Fibroblast of mammary gland (primary cell): Measurements from ENCODE around the gene CHMP3.
"Not testable (repeated sequence)": the region's sequence is repeated elsewhere in the genome, so short reads cannot be mapped to it uniquely, and the experiment has no call there.

Experiments used
- DNase-seq: peaks from one replicate; pipeline ENCODE4 v3.0.0-alpha.2; 2010; ENCODE audit warnings: low read depth
- H3K4me3 ChIP-seq: 2 replicates; pipeline ENCODE4 v1.5.1; 2011; ENCODE audit warnings: low read depth, mild to moderate bottlenecking, low read length, moderate library complexity; ENCODE audit not compliant: control insufficient read depth
- TF ChIP-seq, protein P1 (sequence below): conservative IDR thresholded peaks from 2 replicates; pipeline ENCODE4 v1.5.1; 2011; ENCODE audit warnings: low read depth, low read length, inconsistent platforms; ENCODE audit not compliant: control insufficient read depth, insufficient read depth

CHMP3 gene

DNA sequence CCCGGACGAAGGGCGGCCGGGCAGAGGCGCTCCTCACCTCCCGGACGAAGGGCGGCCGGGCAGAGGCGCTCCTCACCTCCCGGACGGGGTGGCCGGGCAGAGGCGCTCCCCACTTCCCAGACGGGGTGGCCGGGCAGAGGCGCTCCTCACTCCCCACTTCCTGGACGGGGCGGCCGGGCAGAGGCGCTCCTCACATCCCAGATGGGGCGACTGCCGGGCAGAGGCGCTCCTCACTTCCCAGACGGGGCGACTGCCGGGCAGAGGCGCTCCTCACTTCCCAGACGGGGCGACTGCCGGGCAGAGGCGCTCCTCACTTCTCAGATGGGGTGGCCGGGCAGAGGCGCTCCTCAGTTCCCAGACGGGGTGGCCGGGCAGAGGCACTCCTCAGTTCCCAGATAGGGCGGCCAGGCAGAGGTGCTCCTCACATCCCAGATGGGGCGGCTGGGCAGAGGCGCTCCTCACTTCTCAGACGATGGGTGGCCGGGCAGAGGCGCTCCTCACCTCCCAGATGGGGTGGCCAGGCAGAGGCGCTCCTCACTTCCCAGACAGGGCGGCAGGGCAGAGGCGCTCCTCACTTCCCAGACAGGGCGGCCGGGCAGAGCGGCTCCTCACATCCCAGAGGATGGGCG is 17.8 kb downstream of the CHMP3 start:
- H3K4me3 ChIP-seq, DNase-seq: not testable (repeated sequence)

DNA sequence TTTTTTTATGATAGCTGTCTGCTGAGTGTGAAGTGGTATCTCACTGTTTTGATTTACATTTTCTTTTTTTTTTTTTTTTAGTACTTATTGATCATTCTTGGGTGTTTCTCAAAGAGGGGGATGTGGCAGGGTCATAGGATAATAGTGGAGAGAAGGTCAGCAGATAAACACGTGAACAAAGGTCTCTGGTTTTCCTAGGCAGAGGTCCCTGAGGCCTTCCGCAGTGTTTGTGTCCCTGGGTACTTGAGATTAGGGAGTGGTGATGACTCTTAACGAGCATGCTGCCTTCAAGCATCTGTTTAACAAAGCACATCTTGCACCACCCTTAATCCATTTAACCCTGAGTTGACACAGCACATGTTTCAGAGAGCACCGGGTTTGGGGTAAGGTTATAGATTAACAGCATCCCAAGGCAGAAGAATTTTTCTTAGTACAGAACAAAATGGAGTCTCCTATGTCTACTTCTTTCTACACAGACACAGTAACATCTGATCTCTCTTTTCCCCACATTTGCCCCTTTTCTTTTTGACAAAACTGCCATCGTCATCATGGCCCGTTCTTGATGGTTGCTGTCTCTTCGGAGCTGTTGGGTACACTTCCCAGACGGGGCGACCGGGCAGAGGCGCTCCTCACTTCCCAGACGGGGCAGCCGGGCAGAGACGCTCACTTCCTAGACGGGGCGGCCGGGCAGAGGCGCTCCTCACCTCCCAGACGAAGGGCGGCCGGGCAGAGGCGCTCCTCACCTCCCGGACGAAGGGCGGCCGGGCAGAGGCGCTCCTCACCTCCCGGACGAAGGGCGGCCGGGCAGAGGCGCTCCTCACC is 18.8 kb downstream of the CHMP3 start:
- DNase-seq, H3K4me3 ChIP-seq: not testable (repeated sequence)

DNA sequence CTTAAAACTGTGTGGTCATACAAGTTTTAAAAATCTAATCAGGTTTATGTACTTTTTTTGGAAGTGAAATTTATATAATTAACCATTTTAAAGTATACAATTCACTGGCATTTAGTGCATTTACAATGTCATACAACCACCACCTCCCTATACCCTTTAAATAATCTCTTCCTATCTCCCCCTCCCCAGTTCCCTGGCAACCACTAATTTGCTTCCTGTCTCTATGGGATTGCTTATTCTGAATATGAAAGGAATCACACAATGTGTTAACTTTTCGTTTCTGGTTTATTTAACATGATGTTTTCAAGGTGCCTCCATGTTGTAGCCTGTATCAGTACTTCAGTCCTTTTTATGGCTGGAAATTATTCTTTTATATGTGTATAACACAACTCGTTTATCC is 19.4 kb downstream of the CHMP3 start:
- TF ChIP-seq, protein P1, sequence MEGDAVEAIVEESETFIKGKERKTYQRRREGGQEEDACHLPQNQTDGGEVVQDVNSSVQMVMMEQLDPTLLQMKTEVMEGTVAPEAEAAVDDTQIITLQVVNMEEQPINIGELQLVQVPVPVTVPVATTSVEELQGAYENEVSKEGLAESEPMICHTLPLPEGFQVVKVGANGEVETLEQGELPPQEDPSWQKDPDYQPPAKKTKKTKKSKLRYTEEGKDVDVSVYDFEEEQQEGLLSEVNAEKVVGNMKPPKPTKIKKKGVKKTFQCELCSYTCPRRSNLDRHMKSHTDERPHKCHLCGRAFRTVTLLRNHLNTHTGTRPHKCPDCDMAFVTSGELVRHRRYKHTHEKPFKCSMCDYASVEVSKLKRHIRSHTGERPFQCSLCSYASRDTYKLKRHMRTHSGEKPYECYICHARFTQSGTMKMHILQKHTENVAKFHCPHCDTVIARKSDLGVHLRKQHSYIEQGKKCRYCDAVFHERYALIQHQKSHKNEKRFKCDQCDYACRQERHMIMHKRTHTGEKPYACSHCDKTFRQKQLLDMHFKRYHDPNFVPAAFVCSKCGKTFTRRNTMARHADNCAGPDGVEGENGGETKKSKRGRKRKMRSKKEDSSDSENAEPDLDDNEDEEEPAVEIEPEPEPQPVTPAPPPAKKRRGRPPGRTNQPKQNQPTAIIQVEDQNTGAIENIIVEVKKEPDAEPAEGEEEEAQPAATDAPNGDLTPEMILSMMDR, result no peak
- DNase-seq, result no peak
- H3K4me3 ChIP-seq, result no peak overlapping the region

DNA sequence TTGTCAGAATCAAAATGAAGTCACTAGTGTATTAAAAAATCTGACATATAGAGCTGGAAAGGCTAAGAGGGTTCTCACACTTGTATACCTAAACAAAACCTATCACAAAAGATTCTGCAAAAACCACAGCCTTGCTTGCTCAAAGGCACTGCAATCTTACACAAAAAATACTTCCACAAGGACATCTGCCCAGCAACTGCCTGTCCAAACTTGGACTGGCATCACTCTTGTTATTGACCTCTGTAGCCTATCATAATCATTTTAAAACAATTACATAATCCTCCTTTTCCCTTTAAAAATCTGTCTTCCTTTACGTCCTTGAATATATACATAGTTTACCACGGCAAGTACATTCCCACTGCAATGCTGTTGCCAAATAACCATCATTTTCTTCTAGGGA is 19.9 kb downstream of the CHMP3 start:
- H3K4me3 ChIP-seq, result no peak overlapping the region
- TF ChIP-seq, protein P1, result no peak
- no peak for DNase-seq

DNA sequence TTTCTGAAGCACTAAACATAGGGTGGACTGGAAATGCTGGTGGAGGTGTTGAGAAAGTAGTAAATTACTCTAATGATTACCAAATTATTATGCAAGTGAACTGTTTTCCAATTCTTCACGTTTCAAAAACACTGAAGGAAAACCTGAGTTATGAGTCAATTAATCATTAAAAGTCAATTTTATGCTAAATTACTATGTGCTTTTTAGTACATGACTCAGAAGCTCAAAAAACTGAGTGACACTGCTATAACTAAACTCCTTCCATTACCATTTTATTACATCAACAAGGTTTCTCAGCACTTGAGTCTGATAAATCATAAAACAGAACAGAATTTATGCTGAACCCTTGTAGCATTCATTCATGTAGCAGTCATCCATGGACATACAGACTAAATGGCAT is 20.4 kb downstream of the CHMP3 start:
- no peak overlapping the region for H3K4me3 ChIP-seq
- no peak for DNase-seq
- TF ChIP-seq, protein P1, result no peak

DNA sequence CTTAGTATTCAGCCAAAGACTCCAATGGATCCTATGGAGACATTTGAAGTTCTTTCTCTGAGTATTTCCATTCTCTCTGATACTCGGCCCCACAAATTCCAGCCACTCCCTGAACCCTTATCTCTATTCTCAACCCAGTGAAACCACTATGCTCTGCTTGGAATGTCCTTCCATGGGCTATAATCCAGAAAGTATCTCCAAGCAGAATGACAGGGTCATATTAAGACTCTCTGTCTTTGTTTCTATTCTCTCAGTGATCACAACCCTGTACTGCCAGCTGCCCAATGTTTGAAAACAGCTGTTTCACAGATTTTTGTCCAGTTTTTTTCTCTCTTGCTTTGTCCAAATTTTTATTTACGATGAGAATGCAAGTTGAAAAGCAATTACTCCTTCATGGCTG is 21.9 kb downstream of the CHMP3 start:
- TF ChIP-seq, protein P1, result no peak
- DNase-seq, result no peak
- no peak overlapping the region for H3K4me3 ChIP-seq

DNA sequence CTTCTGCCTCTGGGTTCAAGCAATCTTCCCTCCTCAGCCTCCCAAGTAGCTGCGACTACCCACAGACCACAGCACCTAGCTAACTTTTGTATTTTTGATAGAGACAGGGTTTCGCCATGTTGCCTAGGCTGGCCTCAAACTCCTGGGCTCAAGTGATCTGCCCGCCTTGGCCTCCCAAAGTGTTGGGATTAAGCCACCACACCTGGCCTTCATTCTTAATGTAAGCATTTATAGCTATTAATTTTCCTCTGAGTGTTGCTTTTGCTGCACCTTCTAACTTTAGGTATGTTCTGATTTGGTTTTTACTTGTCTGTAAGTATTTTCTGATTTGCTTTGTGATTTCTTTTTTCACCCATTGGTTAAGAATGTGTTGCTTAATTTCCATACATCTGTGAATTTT is 29.7 kb downstream of the CHMP3 start:
- no peak overlapping the region for H3K4me3 ChIP-seq

More for the DNA sequence above, 29.7 kb downstream of the CHMP3 start:
- no peak for DNase-seq
- TF ChIP-seq, protein P1, result no peak
